Measurements from ENCODE around the gene OR4F15.
"Not testable (repeated sequence)": the region's sequence is repeated elsewhere in the genome, so short reads cannot be mapped to it uniquely, and the experiment has no call there.

OR4F15 gene, protein sequence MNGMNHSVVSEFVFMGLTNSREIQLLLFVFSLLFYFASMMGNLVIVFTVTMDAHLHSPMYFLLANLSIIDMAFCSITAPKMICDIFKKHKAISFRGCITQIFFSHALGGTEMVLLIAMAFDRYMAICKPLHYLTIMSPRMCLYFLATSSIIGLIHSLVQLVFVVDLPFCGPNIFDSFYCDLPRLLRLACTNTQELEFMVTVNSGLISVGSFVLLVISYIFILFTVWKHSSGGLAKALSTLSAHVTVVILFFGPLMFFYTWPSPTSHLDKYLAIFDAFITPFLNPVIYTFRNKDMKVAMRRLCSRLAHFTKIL

DNA sequence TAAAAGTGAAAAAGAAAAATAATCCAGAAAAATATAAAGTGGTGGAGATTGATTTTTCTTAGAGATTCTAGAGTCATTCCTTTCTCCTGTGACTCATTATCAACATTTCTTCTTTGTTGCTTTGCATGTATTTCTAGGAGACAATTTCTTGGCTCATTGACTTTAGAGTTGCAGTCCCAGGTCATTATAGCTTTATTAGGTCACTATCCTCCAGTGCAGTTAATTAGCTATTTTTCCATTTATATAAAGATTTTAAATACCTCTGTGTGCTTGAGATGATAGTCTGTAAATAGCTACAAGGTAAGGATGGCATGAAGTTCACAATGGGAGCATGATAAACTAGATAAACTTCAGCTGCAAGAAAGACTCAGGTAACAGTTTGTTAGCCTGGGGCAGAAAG is at the start of gene OR4F15:
TSS of gene OR4F15 (plus strand) at position 301 of the 400 bp plus-strand sequence. CDS start 5,985 bp downstream, outside the sequence.
- DNase-seq (ENCODE audit: low spot score), result no peak

DNA sequence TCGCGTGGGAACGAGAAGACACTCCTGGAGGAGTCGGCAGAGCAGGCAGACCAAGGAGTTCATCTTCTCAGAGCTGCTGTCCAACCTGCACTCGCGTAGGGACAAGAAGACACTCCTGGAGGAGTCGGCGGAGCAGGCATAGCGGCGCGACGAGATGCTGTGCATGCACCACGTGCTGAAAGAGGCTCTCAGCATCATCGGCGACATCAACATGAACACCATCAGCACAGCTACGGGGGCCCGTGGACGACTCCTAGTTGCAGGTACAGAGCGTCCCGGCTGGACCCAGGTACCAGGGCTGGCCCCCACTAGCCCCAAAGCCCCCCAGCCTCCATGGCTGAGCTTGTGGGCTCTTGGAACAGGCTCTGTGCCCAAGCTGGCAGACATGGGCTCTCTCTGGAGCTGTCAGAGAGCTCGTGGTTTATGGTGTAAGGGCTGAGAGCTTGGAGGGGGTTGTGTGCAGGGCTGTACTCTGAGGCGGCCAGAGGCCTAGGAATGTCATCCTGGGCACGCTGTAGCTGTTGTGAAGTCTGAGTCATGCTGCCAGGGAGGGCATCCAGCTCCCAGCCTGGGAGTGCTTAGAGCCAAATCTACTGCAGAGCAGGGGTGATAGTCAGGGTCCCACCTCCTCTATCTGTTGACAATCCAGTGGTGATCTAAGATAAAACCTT is 47.2 kb upstream of the OR4F15 start:
- DNase-seq (ENCODE audit: low spot score), result not testable (repeated sequence)

DNA sequence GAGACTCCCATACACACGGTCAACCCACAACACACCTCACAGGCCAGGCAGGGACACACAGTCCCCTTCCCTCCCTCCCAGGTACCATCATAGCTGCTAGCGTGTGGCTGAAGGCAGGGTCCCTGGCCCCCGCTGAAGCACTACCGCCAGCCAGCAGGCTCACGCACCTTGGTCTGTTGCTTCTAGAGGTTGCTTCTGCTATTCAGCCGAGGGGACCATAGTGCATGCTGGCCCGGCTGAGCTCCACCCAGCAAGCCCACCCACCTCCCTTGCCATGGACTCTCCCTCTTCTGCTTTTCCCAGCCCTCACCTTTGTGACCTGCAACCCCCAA is 46.7 kb upstream of the OR4F15 start:
- not testable (repeated sequence) for DNase-seq (ENCODE audit: low spot score)

DNA sequence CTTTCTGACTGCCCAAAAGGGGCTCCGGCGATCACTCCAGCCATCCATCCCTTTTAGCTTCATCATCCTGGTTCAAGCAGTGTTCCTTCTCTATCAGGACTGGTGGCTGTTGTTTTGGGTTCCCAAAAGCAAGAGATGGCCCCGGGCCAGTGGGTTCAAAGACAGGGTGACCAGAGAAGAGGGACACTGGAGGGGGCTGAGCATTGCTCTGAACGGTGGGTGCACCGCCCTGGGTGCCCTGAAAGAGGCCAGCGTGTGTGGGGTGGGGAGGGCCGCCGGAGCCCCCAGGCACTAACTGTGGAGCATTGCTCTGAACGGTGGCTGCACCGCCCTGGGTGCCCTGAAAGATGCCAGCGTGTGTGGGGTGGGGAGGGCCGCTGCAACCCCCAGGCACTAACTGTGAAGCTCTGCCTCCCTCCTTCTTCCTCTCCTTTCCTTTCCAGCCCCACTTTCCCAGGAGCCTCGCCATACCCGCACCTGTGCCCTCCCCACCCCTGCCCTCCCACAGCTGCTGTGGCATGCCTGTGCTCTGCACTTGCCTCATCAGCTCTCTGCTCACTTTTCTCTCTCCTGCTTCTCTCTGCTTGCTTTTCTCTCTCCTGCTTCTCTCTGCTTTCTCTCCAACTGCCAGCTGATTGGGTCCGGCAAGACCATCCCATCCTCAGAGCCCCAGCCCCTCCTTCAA is 46.1 kb upstream of the OR4F15 start:
- DNase-seq (ENCODE audit: low spot score), result no peak

DNA sequence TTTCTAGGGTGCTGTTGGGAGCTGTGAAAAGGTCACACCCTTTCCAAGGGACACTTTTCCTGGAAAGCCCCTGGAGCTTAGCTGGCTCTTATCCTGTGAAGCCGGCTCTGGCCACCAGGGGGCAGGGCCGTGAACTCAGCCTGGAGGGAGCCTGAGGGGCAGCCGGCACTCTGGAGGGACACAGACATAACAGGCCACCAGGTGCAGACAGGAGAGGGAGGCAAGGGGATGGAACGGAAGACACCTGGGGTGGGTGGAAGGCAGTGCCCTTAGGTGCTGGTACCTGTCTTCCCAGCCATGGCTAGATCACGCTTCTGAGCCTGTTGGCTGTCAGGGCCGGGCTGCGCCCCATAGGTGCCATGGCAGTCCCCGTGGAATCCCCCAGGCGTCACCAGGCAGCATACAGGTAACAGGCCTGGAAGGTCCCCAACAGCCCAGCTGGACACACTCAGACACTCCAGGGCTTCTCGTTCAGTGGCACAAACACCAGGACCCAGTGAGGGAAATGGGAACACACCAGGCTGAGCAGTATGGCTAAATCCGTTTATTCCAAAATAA is 44.8 kb upstream of the OR4F15 start:
- DNase-seq (ENCODE audit: low spot score), result not testable (repeated sequence)

DNA sequence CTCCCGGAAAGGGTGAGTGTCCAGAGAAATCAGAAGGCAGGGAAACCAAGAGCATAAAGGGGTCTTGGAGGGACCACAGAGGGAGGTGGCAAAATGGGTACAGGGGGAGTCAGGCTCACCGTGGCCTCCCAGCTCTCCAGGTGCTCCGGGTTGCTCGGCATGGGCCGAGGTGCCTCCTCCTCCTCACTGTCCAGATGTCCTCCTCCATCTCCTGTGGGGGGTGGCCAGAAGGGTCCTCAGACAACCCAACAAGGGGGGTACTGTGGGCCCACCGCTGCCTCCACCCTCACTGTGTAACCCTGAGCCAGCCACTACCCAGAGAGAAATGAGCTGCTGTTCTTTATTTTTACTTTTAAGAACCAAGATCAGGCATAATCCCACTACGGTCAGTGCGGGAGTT is 39.1 kb upstream of the OR4F15 start:
- no peak for DNase-seq (ENCODE audit: low spot score)

DNA sequence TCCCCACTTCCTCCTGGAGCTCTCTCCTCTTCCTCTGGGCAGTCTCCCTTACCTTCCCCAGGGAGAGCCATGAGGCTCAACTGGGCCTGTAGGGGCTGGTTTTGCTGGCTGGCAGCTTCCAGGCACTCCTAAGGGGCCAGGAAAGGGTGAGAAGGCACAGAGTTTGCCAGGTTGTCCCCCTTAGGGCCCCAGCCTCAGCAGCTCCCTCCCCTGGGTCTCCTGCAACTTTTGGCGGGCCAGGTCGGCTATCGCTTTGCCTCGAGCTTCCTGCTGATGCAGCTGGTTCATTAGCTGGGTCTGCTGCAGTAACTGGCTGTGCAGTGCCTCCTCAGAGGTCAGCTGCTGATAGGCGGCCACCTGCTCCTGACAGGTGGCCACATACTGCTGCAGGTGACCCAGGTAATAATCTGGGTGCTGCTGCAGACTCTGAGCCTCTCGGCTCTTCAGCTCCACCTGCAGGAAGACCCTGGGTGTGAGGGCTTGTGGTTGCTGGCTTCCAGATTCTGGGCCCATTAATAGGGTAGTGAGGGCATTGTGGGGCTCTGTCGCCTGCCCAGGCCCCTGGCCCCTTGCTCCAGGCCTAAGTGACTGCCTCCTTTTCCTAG is 38.4 kb upstream of the OR4F15 start:
- DNase-seq (ENCODE audit: low spot score), result peak; percentile 25

DNA sequence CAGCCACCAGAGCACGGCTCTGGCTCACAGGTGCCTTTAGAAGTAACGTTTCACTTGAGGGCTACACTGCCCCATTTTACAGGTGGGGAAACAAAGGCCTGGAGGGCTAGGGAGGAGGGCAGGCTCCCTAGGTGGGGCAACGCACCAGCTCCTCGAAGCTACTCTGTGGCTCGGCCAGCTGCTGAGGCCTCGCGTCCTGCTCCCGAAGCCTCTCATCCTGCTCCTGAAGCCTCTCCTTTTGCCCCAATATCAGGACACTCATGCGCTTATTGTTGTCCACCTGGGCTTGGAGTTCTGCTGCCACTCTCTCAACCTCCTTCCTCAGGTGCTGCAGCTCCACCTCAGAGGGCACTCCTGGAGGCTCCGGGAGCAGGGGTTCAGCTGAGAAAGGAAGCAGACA is 36.9 kb upstream of the OR4F15 start:
- no peak for DNase-seq (ENCODE audit: low spot score)

DNA sequence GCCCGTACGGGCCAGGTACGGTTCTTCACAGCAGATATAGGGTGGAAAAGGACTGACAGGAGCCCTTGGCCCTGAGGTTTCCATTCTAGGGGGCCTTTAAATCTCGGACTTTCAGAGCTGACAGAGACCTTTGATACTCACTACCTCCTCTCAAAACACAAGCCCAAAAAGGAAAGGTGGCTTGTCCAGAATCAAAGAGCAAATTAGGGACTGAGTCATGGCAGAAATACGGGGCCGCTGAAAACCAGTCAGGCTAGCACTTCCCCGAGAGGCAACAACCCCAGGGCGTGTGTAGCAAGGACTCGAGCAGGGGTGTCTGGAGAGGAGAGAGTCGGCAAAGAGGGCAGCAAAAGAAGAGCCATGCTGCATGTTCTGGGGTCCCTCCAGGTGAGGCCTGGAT is 33.4 kb upstream of the OR4F15 start:
- not testable (repeated sequence) for DNase-seq (ENCODE audit: low spot score)

DNA sequence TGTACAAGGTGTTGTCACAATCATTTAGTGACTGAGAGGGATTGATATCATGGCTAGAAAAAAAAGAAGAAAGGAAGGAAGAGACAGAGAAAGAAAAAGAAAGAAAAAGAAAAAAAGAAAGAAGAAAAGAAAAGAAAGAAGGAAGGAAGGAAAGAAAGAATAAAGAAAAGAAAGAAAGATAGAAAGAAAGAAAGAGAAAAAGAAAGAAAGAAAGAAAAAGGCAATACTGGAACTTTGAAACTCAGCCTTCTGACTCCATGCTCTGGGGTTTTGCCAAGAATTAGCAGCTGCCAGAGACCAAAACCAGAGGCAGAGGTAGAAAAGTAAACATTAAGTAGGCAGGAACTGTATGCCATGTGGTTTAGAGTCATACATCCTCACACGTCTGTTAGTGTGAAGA is 31.8 kb upstream of the OR4F15 start:
- DNase-seq (ENCODE audit: low spot score), result not testable (repeated sequence)

DNA sequence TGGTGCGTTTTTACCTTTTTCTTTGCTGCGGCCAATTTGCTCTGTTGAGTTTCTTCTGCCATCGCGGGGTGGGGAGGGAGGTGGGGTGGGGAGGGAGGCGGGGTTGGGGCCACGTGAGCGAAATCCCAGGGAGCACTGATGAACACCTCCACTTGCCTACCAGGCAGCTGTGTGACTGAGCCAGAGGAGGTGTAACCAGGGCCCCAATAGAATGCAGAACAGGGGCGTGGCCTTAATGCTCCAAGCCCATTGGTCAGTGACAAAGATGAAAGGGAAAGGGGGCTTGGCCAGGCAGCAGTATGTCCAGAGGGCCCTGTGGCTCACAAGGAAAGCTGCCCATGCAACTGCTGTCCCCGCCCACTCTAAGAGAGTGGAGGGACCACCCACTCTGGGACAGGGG is 30.1 kb upstream of the OR4F15 start:
- no peak for DNase-seq (ENCODE audit: low spot score)

DNA sequence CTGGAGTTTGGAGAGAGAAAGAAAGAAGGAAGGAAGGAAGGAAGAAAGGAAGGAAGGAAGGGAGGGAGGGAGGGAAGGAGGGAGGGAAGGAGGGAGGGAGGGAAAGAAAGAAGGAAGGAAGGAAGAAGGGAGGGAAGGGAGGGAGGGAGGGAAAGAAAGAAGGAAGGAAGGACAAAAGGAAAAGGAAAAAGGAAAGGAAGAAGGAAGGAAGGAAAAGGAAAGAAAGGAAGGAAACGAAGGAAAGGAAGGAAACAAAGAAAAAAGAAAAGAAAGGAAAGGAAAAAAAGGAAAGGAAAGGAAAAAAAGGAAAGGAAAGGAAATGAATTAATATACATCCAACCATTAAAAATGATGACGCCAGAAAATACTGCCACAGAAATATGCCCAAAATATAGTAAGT is 27.4 kb upstream of the OR4F15 start:
- no peak for DNase-seq (ENCODE audit: low spot score)

DNA sequence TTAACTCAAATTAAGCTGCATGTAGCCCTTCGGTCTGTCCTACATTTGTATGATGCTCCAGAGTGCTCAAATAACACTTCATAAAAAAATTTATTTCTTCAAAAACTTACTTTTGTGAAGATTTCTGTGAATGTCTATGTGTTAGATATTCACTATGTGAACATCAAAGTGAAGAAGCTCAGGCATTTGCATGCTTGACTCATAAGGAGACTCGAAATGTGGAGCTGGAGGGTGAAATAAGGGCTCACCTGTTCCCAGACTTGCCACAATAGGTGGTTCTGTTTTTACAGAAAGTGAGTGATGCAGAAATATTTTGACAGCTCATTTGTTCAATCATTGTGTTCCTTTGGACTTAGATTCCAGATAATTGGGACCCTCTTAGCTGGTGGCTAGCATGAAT is 25.6 kb upstream of the OR4F15 start:
- DNase-seq (ENCODE audit: low spot score), result not testable (repeated sequence)

DNA sequence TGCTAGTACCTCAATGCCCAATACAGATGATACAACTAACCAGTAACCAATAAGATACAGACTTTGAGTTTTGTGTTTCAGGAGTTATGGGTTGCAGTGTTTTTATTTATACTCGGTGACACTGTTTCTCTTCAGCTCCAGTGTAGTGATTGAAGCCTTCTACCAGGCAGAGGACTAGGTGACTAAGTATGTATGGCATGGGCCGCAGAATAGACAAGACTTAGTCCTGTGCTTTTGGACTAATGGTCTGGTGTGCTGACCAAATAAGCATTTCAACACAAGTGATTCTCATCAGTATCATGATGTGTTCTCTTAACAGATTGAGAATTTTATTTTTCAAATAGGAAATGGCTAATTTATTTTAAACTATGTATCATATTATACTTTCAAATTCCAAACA is 24.0 kb upstream of the OR4F15 start:
- not testable (repeated sequence) for DNase-seq (ENCODE audit: low spot score)

DNA sequence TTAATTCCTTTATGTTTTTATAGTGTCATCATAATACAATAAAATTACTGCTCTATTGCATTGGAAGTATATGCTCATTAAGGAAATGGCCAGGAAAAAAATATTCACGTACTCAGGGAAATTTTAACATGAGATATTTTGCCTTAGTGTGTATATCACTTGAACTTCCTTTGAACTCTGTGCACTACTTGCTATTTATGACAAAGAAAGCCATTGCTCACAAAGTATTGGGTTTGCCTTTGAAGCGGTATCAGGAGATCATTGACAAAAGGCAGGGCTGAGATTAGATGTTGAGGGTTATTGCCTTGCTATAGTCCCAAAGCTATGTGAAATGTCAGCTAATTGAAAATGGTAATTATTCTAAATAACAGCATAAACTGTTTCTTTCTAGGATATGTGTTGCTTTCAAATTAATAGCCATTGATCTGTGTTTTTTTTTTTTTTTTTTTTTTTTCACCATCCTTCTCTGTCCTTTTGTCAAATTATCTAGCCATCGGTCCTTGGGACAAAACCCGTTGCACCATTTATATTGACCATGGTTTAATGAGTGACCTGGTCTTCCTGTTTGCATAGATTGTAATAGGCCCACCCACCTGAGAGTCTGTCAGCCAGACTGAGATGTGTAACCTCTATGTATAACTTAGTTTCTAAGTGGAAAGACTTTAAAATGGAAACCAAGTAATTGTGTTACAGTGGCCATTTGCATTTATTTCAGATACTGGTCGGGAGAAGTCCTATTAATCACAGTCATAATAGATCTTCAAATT is 23.3 kb upstream of the OR4F15 start:
- DNase-seq (ENCODE audit: low spot score), result not testable (repeated sequence)

DNA sequence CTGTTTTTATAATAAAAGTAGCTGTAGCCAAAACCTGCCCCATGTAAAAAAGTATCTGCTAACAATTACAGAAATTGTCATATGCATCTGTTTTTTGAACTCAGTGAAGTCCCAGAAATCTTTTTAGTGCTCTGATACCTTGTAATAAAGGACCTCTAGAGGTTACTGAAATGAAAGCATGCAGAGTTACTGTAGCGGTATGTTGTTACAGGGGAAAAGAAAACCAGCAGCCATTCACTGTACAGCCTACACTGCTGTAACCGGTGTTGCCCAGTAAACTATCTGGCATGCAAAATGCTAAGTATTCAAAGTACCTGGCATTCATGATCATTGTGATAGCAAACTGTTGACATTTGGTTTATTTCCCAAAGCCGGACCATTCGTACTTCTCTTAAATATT is 21.3 kb upstream of the OR4F15 start:
- not testable (repeated sequence) for DNase-seq (ENCODE audit: low spot score)

DNA sequence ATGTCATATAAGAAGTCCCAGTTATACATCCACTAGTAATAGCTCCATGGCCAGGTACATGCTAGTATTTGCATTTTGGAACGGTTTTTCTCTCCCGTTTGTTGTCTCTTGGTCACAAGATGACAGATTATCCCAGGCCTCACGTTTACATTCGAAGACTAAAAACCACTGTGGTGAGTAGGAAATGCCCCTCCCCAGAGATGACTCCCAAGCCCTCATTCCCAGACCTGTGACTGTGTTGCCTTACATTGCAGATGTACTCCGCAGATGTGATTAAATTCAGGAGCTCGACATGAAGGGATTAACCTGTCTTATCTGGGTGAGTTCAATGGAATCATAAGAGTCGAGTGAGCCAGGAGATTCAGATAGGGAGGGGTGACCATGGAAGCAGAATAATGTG is 18.0 kb upstream of the OR4F15 start:
- not testable (repeated sequence) for DNase-seq (ENCODE audit: low spot score)

DNA sequence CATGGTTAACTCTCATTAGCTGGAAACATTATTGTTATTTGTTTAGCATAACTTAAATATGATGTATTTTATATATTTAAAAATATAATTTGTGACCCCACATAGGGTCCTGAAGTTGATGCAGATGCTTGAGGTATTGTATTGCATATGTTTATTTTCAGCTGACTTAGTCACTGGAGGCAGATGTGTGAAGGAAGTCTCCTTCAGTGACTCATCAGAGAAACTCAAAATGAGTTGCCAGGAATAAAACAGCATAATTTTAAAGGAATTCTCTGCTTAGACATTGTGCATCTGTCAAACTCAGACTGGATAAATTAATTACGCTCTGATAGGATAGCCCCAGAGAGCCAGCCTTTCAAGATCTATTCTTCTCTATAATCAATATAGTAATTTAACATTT is 16.5 kb upstream of the OR4F15 start:
- no peak for DNase-seq (ENCODE audit: low spot score)

DNA sequence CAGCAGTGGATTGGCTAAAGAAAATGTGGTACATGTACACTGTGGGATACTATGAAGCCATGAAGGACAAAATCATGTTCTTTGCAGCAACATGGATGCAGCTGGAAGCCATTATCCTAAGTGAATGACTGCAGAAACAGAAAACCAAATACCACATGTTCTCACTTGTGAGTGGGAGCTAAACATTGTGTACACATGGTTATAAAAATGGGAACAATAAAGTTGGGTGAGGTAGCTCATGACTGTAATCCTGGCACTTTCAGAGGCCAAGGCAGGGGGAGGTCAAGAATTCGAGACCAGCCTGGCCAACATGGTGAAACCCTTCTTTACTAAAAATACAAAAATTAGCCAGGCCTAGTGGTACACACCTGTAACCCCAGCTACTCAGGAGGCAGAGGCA is 12.3 kb upstream of the OR4F15 start:
- no peak for DNase-seq (ENCODE audit: low spot score)

DNA sequence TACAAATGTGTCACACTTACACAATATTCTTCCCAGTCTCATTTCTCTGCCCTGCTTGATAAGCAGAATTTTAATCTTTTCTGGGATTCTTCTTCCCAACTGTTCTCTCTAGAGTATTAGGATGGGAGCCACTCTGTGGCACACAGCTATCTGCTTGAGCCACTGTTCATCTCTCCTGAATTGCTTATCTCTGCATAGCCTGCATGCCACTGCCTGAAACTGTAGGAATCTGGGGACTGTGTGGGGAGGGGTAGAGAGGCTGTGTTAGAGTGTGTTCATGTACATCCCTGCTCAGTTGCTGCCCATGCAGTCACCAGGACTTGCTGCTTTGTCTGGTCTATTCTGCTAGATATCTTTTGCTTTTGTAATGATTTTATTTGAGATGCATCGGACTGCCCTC is 11.0 kb upstream of the OR4F15 start:
- no peak for DNase-seq (ENCODE audit: low spot score)

DNA sequence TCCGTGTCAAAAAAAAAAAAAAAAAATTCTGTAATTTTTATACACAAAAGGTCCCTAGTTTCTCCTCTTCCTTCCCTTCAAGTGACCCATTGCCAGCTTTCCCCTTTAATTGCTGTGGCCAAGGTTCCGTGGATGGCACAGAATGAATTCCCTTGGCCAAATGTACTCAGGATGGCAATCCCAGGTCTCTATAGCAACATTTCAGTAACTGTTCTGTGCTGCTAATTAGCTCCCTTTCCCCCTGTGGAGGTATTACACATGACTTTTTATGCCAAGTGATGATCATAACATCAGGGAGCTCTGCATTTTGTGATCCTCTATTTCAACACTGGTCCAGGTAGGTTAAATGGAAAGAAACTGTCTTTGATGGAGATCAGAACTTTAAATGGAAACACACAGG is 8.8 kb upstream of the OR4F15 start, which contains the start of gene OR4F6:
TSS of gene OR4F6 (plus strand) at position 301 of the 400 bp plus-strand sequence. CDS start 2,211 bp downstream, outside the sequence.
- DNase-seq (ENCODE audit: low spot score), result no peak

DNA sequence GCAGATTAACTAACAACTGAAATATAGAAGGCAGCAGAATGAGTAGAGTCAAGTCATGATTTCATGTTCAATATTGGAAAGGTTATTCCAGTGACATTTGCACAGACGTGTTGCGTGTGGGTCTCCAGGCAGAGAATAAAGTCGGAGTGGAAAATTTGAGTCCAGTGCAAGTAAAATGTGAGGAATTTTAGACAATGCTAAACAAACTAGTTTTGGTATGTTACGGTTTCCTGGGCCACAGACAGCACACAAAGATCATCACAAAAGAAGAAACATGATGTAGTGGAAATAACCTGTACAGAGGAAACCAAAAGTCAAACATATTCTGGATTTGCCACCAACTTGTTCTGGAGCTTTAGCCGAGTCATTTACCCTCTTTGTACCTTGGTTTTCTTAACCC is 8.3 kb upstream of the OR4F15 start:
- DNase-seq (ENCODE audit: low spot score), result no peak
